DMS153 (cell line): ENCODE results near the gene PTGR3.

Experiments
- DNase-seq: peaks from one replicate; lab custom pipeline; 2025; lab: John Stamatoyannopoulos, UW

The PTGR3 gene

GRCh38 chr18:75234901-75235300 lies 26.0 kb upstream of the PTGR3 start:
- DNase-seq, result no peak

- no peak for DNase-seq
Measured at GRCh38 chr18:75231053-75231406, 22.1 kb upstream of the PTGR3 start.

GRCh38 chr18:75230163-75231052 lies 21.5 kb upstream of the PTGR3 start:
- DNase-seq, result peak; percentile 41

GRCh38 chr18:75229437-75229836 lies 20.5 kb upstream of the PTGR3 start:
- no peak for DNase-seq

GRCh38 chr18:75228967-75229366 lies 20.0 kb upstream of the PTGR3 start:
- DNase-seq, result no peak

GRCh38 chr18:75227535-75228296 lies 18.8 kb upstream of the PTGR3 start:
- DNase-seq, result no peak

GRCh38 chr18:75226956-75227316 lies 18.0 kb upstream of the PTGR3 start:
- DNase-seq, result no peak

- DNase-seq, result no peak
Measured at GRCh38 chr18:75226286-75226955, 17.5 kb upstream of the PTGR3 start.

- DNase-seq, result no peak
Measured at GRCh38 chr18:75223687-75224347, 14.9 kb upstream of the PTGR3 start.

GRCh38 chr18:75222407-75222806 lies 13.5 kb upstream of the PTGR3 start:
- DNase-seq, result no peak

GRCh38 chr18:75221897-75222296 lies 13.0 kb upstream of the PTGR3 start:
- DNase-seq, result no peak

GRCh38 chr18:75221397-75221796 lies 12.5 kb upstream of the PTGR3 start:
- no peak for DNase-seq

GRCh38 chr18:75220551-75221355 lies 11.8 kb upstream of the PTGR3 start:
- no peak for DNase-seq

GRCh38 chr18:75219745-75220375 lies 10.9 kb upstream of the PTGR3 start:
- DNase-seq, result no peak

- DNase-seq, result no peak
Measured at GRCh38 chr18:75218065-75218923, 9.4 kb upstream of the PTGR3 start.

GRCh38 chr18:75216911-75217689 lies 8.2 kb upstream of the PTGR3 start:
- DNase-seq, result no peak

GRCh38 chr18:75216212-75216910 lies 7.4 kb upstream of the PTGR3 start:
- no peak for DNase-seq

GRCh38 chr18:75215663-75216062 lies 6.7 kb upstream of the PTGR3 start:
- DNase-seq, result peak; percentile 44
